Measurements from ENCODE around the gene GALNT2.

GALNT2 gene

DNA sequence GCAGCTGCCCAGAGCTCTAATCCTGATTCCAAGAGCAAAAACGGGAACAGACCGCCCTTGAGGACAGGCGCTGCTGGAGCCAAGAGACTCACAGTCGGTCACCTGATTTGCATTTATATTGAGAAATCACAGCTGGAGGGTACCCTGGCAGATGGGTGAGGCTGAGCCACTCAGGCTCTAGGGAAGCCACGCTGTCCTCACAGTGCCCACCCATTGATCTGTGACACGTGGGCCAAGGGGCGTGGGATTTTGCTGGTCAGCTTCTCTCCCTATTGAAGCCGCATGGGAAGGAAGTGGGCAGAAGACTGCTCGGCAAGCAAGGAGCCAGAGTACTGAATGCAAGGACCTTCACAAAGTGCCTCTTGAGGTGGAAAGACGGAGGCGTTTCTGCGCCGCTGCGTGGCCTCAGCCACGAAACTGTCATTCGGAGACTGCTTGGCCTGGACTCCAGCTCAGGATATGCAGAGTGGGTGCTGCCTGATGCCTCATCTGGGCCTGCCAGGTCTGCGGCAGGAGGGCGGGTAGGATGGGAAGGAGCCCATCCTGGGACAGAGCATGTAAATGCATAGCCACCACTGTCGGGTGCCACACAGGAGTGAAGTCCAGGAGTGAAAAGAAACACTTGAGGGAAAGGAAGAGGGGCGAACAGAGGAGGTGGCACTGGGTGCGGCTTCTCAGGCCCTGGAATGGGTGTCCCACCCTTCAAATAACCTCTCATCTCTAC, 219.3 kb downstream of the GALNT2 start:
- no peak for DNase-seq

DNA sequence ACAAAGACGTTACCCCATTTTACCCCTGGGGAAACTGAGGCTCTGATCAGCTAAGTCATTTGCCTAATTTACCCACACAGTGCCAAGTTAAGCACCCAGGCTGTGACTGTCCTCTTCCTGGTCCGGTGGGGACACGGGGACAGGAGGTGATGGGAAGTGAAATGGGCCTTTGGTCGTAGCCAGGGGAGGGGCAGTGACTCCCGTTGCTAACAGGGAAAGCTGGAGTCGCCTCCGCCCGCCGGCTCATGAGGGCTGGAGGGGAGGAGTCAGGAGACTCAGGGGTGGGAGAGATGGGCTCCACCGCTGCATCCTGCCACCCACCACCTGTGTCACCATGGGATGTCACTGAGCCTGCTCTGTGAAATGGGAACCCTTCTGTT, 219.8 kb downstream of the GALNT2 start:
- no peak for DNase-seq

GRCh38 chr1:230287674-230288315, 220.8 kb downstream of the GALNT2 start:
- no peak for DNase-seq

DNA sequence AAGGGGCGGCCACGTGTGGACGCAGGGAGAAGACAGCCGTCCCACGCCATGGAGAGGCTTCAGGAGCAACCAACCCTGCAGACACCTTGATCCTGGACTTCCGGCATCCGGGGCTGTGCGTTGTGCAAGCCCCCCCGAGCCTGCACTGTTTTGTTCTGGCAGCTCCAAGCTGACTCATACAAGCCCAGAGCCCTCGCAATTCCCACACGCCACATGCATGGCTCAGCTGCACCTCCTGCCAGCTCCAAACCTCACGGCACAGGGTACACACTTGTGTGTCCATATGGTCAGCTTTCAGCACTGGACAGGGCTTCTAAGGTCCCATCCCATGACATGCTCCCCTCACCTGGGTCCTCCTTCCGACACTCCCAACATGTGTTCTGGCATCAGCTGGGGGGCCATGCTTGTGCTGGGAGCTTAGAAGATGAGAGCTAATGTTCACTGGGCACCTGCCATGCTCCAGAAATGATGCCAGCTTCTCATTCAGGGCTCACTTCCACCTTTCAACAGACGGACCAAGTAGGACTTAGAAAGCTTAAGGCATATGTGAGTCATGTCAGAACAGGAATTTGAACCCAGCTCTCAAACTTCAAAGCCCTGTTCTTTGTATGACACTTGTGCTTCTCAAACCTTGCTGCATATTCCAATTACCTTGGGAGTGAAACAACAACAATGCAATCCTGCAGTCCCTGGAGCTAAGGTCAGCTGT, 221.8 kb downstream of the GALNT2 start:
- no peak for DNase-seq

GRCh38 chr1:230289350-230289644, 222.3 kb downstream of the GALNT2 start:
- DNase-seq, result no peak

DNA sequence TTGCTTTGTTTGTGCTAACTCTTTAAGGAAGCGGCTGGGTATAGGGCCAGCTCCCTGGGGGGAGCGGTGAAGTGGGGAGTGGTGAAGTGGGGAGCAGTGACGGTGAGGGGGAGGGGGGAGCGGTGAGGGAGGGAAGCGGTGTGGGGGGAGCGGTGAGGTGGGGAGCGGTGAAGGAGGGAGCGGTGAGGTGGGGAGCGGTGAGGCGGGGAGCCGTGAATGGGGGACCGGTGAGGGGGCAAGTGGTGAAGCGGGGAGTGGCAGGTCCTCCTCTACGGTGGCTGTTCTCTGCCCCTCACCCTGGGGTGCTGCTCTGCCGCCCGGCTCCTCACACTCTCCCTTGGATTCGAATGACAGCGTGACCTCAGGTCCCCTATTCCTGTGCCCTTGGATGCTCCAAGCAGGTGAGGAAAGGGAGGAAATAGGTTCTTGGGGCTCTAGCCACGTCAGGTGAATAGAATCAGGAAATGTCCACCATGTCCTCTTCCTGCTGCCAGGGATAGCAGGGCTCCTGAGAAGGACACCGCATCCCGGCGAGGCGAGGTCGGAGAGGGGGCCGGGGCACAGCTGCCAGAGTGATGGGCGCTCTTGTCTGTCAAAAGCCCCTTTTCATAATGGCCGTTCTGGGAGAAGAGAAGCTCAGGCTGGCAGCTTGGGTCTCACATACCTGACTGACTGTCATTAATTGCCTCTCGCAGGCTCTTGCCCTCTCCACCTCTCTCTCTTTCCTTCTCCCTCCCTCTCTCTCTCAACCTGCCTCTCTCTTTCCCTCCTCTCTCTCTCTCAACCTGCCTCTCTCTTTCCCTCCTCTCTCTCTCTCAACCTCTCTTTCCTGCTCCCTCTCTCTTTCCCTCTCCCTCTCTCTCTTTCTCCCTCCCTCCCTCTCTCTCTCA, 224.9 kb downstream of the GALNT2 start:
- no peak for DNase-seq

DNA sequence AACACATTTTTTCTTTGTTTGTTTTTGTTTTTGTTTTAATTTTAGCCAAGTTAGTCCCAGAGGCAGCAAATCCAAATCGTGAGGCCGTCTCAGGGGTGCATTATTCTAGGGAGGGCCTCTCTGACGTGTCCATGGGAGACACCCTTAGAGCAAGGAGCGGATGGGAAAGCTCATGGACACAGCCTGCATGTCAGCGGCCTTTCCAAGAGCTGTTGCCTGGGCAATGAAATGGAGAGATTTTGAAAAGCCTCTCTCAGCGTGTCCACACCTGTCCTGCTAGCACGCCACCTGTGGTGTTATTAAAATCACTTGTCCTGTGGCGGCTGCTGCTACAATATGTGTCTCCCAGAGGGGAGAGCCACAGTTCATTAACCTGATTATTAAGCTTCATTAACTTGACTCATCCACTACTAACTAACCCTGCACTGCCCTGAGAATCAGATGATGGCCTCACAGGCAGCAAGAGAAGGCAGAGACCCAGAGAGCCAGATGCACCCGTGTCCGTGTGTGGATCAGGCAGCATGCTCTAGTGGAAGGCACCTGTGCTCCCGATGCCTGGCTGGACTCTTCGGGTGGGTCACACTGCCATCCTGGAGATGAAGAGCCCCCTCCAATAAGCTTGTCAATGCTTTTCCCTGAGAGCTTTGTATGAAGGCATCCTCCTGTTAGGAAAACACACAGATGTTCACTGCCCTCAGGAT, 225.8 kb downstream of the GALNT2 start:
- DNase-seq, result no peak

- DNase-seq, result no peak
Observed at GRCh38 chr1:230293390-230293700, 226.3 kb downstream of the GALNT2 start.

- peak; percentile 60 for DNase-seq
Observed at GRCh38 chr1:230295367-230295766, 228.3 kb downstream of the GALNT2 start.

DNA sequence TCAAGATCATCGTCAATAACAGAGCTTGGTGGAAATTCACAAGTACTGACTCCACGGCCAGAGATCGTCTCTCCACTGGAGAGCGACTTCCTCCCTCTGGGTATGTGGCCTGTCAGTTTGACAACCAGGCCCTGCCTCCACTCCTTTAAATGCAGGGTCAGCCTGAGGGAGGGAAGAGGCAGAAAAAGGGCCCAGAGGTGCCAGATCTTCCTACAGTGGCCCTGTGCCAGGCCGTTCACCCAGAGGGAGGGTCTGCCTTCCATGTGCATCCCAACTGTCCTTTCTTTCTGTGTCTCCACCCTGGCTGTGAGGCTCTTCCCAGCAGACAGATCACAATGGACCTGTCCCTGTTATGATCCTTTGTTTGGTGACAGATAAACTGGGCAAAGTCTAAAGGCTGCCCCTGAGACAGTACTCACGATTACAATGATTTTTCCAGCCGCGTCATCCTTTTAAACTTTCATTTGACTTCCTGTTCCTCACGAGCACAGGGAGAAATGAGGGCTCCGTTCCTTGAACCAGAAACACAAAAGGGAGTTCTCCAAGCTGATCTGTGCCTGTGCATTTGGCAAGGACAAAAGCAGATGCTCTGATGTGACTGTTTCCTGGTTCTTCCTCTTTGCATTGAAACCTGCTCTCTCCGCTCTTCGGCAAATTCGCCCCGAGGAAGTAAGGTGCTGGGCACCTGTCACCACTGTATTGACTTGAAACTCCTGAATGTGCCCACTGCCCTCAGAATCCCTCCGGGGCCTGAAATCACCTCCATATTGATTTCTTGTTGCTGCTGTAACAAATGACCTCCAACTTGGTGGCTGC, 232.4 kb downstream of the GALNT2 start:
- DNase-seq, result peak; percentile 27

GRCh38 chr1:230300322-230301301, 233.6 kb downstream of the GALNT2 start:
- DNase-seq, result no peak

- no peak for DNase-seq
Observed at GRCh38 chr1:230301322-230301721, 234.3 kb downstream of the GALNT2 start.

GRCh38 chr1:230301822-230302221, 234.8 kb downstream of the GALNT2 start:
- no peak for DNase-seq

- peak; percentile 10 for DNase-seq
Observed at GRCh38 chr1:230303069-230303468, 236.0 kb downstream of the GALNT2 start.

GRCh38 chr1:230303822-230304221, 236.8 kb downstream of the GALNT2 start:
- DNase-seq, result no peak

DNA sequence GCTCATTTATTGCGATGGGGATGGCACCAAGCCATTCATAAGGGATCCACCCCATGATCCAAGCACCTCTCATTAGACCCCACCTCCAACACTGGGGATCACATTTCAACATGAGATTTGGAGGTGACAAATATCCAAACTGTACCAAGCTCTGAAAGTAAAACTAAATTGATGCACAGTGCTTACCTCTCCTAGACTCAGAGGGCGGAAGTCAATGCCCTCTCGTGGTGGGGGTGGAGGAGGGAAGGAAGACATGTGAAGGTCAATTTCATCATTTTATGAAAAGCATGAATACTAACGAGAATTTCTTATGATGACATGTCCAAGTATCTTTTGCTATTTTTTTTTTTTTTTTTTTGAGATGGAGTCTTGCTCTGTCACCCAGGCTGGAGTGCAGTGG, 239.1 kb downstream of the GALNT2 start:
- DNase-seq, result no peak

DNA sequence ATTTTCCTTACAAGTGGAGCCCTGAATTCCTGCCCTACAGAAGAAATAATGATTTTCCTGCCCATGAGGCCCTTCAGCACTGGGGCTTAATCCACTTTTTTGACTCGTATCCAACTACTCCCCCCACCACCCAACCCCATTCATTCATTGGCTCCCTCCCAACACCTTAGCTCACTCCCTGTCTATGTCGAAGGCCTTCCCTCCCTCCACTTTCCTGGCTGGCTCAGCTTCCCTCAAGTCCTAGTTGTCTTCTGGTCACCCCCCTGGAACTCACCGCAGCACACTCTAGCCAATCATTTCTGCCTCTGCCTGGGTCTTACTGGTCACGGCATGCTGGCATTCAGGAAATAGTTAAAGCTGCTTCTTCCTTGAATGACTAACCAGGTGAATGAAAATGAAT, 240.2 kb downstream of the GALNT2 start:
- no peak for DNase-seq

DNA sequence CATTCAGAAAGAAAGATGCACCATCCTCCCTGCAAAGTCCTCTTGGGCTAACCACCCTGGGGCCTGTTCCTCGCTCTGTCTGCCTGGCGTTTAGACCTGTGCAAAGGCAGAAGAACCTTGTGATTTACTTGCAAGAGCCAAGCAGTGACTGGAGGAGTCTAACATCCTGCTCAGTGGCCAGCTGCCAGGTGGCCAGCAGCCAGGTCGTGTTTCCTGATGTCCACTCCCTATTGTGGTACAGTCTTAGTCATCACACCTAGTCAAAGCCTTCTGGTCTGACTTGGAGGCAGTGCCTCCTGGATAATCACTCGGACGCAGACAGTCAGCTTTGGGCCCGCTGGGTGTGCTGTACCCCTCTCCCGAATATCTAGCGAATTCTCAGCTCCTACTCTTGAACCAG, 241.0 kb downstream of the GALNT2 start:
- DNase-seq, result no peak

GRCh38 chr1:230308821-230309220, 241.8 kb downstream of the GALNT2 start:
- no peak for DNase-seq

GRCh38 chr1:230309646-230310177, 242.7 kb downstream of the GALNT2 start:
- no peak for DNase-seq

Measured in hematopoietic multipotent progenitor cell treated with erythropoietin and hydrocortisone succinate and interleukin-3 and kit ligand, for 6 days (in vitro differentiated cells).